GM12878 (cell line): ENCODE results near the gene NDUFA13. TPM values are rescaled to one million over a fixed set of nuclear protein-coding genes. Genes with fewer than 3 reads are reported as not detected.

Experiments
- ATAC-seq: fragments of 200-7000 bp; cut with Tn5 transposase; 3 replicates; pipeline ENCODE4 v1.9.1; 2020; ENCODE audit warnings: mild to moderate bottlenecking, moderate library complexity
- BruUV-seq: library from RNA; stranded (reverse); fragments of 400-500 nt; replicated peaks from 2 replicates; lab custom pipeline; 2021; lab: Mats Ljungman, UMichigan
- CTCF ChIA-PET: fragments of 300-600 bp; sonication (Branson Sonifier 250); formaldehyde crosslinking; extraction: SDS; loops from one replicate; lab custom pipeline; 2021; ENCODE audit warnings: inconsistent platforms; lab: Yijun Ruan, JAX
- POLR2A ChIA-PET: fragments of 350-600 bp; formaldehyde crosslinking; extraction: SDS; loops from one replicate; lab custom pipeline; 2021; ENCODE audit warnings: inconsistent platforms; lab: Charles Lee
- RAD21 ChIA-PET: fragments of 300-600 bp; sonication (Branson Sonifier 250); formaldehyde crosslinking; loops from one replicate; lab custom pipeline; 2023; ENCODE audit warnings: antibody characterized with exemption; ENCODE audit not compliant: unreplicated experiment; lab: Charles Lee
- SMC1A ChIA-PET: fragments of 300-600 bp; sonication (Branson Sonifier 250); formaldehyde crosslinking; loops from one replicate; lab custom pipeline; 2023; ENCODE audit not compliant: unreplicated experiment, uncharacterized antibody; lab: Charles Lee
- DNase-seq: peaks from one replicate; pipeline ENCODE4 v3.0.0-alpha.2; 2011; ENCODE audit warnings: low read depth, low spot score
- FAIRE-seq: peaks from 3 replicates; lab custom pipeline; 2011; peaks lifted over from hg19 to GRCh38; lab: Jason Lieb, UNC
- H2AFZ ChIP-seq: 2 replicates; pipeline ENCODE4 v1.6.0; 2011; ENCODE audit warnings: low read depth, low read length, control low read depth; ENCODE audit not compliant: control insufficient read depth
- H3K27ac ChIP-seq: 2 replicates; pipeline ENCODE4 v1.5.1; 2011; ENCODE audit warnings: control low read depth; ENCODE audit not compliant: control insufficient read depth, insufficient read depth
- H3K27me3 ChIP-seq, 2 experiments: replicated peaks in 1 of 2; 2 replicates each; pipeline versions ENCODE4 v1.6.0 to v1.6.1; 2011; ENCODE audit warnings: low read length in 1 of 2; ENCODE audit not compliant: control insufficient read depth in 2 of 2, insufficient read depth in 2 of 2
- H3K36me3 ChIP-seq, 2 experiments: 2 replicates each; pipeline ENCODE4 v1.5.1; 2011; ENCODE audit warnings: low read length in 1 of 2; ENCODE audit not compliant: control insufficient read depth in 2 of 2, insufficient read depth in 2 of 2
- H3K4me1 ChIP-seq: 2 replicates; pipeline ENCODE4 v1.6.1; 2011; ENCODE audit warnings: mild to moderate bottlenecking, low read length, moderate library complexity, mixed read lengths; ENCODE audit not compliant: control insufficient read depth, insufficient read depth
- H3K4me2 ChIP-seq: 2 replicates; pipeline ENCODE4 v1.6.0; 2011; ENCODE audit warnings: control low read depth; ENCODE audit not compliant: control insufficient read depth, insufficient read depth
- H3K4me3 ChIP-seq: fragments of 200-600 bp; sonication (generic); 2 replicates; pipeline ENCODE4 v1.5.1; 2016
- H3K79me2 ChIP-seq: 2 replicates; pipeline ENCODE4 v1.6.0; 2011; ENCODE audit warnings: low read length; ENCODE audit not compliant: control insufficient read depth, insufficient read depth
- H3K9ac ChIP-seq: 2 replicates; pipeline ENCODE4 v1.8.0; 2011; ENCODE audit warnings: low read length, control low read depth, mixed read lengths; ENCODE audit not compliant: control insufficient read depth, insufficient read depth
- H3K9me3 ChIP-seq: replicated peaks from 3 replicates; pipeline ENCODE4 v1.5.1; 2011; ENCODE audit warnings: mild to moderate bottlenecking, low read length; ENCODE audit not compliant: control insufficient read depth, insufficient read depth
- H4K20me1 ChIP-seq: 2 replicates; pipeline ENCODE4 v1.6.0; 2011; ENCODE audit not compliant: control insufficient read depth, insufficient read depth
- HDAC6 ChIP-seq: fragments of 200-600 bp; sonication (generic); IDR thresholded peaks from one replicate; pipeline ENCODE4 v1.8.0; 2017; ENCODE audit warnings: antibody characterized with exemption; ENCODE audit not compliant: unreplicated experiment
- NRF1 ChIP-seq: conservative IDR thresholded peaks from 2 replicates; pipeline ENCODE4 v1.6.1; 2011; ENCODE audit warnings: mild to moderate bottlenecking, low read depth, low read length, improper control_type of control experiment
- WGBS: methylation state at CpG from one replicate; pipeline ENCODE4 v1.1.6; 2016; ENCODE audit warnings: low lambda C conversion rate; ENCODE audit not compliant: insufficient replicate concordance, insufficient coverage; ENCODE audit errors: missing lambda C conversion rate; 5-methylcytosine and 5-hydroxymethylcytosine counted together
- in situ Hi-C: fragments of 300-500 bp; cut with MboI; formaldehyde crosslinking; loops from 9 replicates; pipeline ENCODE4 v1.14.3; 2018; ENCODE audit warnings: mixed read lengths
- intact Hi-C: fragments of 100-400 bp; cut with micrococcal nuclease; formaldehyde crosslinking; loops from one replicate; pipeline ENCODE4 v1.14.2; 2022; ENCODE audit not compliant: unreplicated experiment
- polyA plus RNA-seq, 11 experiments: library from polyadenylated mRNA; depleted of rRNA in 4 of 11; unstranded in 6 of 11; stranded (reverse) in 5 of 11; fragments of >200 nt; fragmentation: Nextera tagmentation in 4 of 11; fragmentation: Illumina TruSeq in 1 of 11; extraction: Ambion mirVana in 4 of 11; extraction: Trizol in 1 of 11; gene quantifications; 1 replicate in 1 of 11; 2 replicates in 10 of 11; pipeline versions ENCODE4 v1.2.1 to v1.2.3, GENCODE V29; 2011 to 2016; ENCODE audit warnings: inconsistent platforms in 2 of 11, missing spikeins in 2 of 11, low read depth in 1 of 11
- total RNA-seq, 4 experiments: library from RNA; depleted of rRNA in 3 of 4; stranded (reverse); fragments of >200 nt in 3 of 4; fragmentation: Illumina TruSeq in 1 of 4; extraction: Trizol in 1 of 4; gene quantifications; 2 replicates each; pipeline versions ENCODE4 v1.2.1 to v1.2.3, GENCODE V29; 2013 to 2021
- TF ChIP-seq, protein P1 (sequence below): fragments of 450-650 bp; IDR thresholded peaks from 2 replicates; pipeline ENCODE4 v1.6.1; 2018; ENCODE audit warnings: mild to moderate bottlenecking, low read depth, moderate library complexity; ENCODE audit not compliant: partially characterized antibody

The NDUFA13 gene
- total and polyA plus RNA-seq, 10 of the 15 experiments (the other 5 are each of a cell fraction or from before 2014, with no cell fraction given): 224 to 586 (median 456) TPM

DNA sequence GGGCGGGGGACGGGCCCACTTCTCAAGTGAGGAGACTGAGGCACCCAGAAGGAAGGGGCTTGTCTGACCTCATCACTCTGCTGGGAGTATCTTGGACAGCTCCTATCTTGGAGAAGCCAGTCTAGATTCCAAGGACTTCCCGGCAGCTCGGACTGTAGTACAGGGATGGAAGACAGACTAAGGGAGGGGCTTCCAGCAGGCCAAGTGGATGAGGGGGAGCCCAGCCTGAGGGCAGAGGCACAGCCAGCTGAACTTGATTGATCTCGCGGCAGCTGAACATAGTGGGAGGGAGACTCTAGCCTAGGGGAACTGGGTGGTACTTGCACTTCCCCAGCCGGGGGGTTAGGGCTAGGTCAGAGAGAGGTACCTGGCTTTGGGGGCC lies 22.8 kb downstream of the NDUFA13 start:
- CTCF ChIA-PET: interaction anchor here (0.7 to 1.7 kb wide), 2 partner anchors 15 to 21 kb away, joined by 3 to 5 read pairs; no protein-coding TSS in a partner anchor
- no peak for TF ChIP-seq HDAC6
- POLR2A ChIA-PET: no interaction called here
- Histone ChIP-seq H3K27ac (no peak overlapping the region), H3K4me2 (no peak overlapping the region), H3K36me3 (no peaks in the 10 kb centered on the region), H3K79me2 (no peaks in the 10 kb centered on the region), H3K4me3 (no peak overlapping the region), H4K20me1 (no peaks in the 10 kb centered on the region), H2AFZ (no peak overlapping the region), H3K27me3 (peaks cover 0 to 3% of the 10 kb centered on the region in 2 experiments; a peak in 1 of 4 replicates), H3K9me3 (no peaks in the 10 kb centered on the region; the same call in 2 of the 3 replicates), H3K9ac (no peak overlapping the region), H3K4me1 (peaks cover 3% of the 10 kb centered on the region)
- intact Hi-C loops (no loop called here), in situ Hi-C loops (loop anchor here (25.0 kb wide), 4 partner anchors 874 to 1499 kb away; partner anchors contain the start of genes ZNF66 and ZNF737)
- no peak for DNase-seq
- RAD21 ChIA-PET: interaction anchor here (0.9 kb wide), 1 partner anchor 9 kb away, joined by 5 read pairs; no protein-coding TSS in a partner anchor
- SMC1A ChIA-PET: no interaction called here
- no TSS peak for BruUV-seq
- no peak for FAIRE-seq
- 42% methylated on average over 7 of the region's 7 CpGs for WGBS
- ATAC-seq: no peak

DNA sequence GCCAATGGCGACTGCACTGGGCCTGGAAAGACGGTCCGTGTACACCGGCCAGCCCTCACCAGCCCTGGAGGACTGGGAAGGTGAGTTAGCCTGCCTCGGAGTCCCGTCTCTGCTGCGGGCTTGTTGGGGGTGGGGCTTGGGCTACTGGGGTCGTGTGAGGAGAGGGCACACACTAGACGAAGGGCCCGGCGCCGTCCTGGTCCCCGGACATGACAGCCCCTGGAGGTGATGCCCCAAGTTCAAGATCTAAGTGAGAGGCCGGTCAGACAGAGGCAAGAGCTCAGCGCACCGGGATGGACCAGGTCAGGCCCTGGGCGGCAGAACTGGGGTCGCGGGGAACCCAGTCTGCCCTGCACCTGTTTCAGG lies 23.7 kb downstream of the NDUFA13 start:
- DNase-seq: no peak
- Histone ChIP-seq H3K4me2 (no peak overlapping the region), H3K9me3 (no peaks in the 10 kb centered on the region; the same call in 2 of the 3 replicates), H2AFZ (no peak overlapping the region), H3K4me1 (peaks cover 3% of the 10 kb centered on the region), H3K9ac (no peak overlapping the region), H3K4me3 (no peak overlapping the region), H3K27me3 (peaks cover 0 to 3% of the 10 kb centered on the region in 2 experiments; a peak in 1 of 4 replicates), H3K27ac (no peak overlapping the region), H4K20me1 (no peaks in the 10 kb centered on the region), H3K79me2 (no peaks in the 10 kb centered on the region), H3K36me3 (no peaks in the 10 kb centered on the region)
- intact Hi-C loops (no loop called here), in situ Hi-C loops (loop anchor here (25.0 kb wide), 4 partner anchors 873 to 1498 kb away; partner anchors contain the start of genes ZNF66 and ZNF737)
- no peak for FAIRE-seq
- RAD21 ChIA-PET: interaction anchor here (0.9 kb wide), 1 partner anchor 9 kb away, joined by 5 read pairs; no protein-coding TSS in a partner anchor
- ATAC-seq: no peak
- TF ChIP-seq, protein P1, sequence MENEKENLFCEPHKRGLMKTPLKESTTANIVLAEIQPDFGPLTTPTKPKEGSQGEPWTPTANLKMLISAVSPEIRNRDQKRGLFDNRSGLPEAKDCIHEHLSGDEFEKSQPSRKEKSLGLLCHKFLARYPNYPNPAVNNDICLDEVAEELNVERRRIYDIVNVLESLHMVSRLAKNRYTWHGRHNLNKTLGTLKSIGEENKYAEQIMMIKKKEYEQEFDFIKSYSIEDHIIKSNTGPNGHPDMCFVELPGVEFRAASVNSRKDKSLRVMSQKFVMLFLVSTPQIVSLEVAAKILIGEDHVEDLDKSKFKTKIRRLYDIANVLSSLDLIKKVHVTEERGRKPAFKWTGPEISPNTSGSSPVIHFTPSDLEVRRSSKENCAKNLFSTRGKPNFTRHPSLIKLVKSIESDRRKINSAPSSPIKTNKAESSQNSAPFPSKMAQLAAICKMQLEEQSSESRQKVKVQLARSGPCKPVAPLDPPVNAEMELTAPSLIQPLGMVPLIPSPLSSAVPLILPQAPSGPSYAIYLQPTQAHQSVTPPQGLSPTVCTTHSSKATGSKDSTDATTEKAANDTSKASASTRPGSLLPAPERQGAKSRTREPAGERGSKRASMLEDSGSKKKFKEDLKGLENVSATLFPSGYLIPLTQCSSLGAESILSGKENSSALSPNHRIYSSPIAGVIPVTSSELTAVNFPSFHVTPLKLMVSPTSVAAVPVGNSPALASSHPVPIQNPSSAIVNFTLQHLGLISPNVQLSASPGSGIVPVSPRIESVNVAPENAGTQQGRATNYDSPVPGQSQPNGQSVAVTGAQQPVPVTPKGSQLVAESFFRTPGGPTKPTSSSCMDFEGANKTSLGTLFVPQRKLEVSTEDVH: no peak
- no peak for TF ChIP-seq NRF1
- no TSS peak for BruUV-seq
- SMC1A ChIA-PET: no interaction called here
- 85% methylated on average over 19 of the region's 19 CpGs for WGBS
- POLR2A ChIA-PET: no interaction called here
- CTCF ChIA-PET: interaction anchor here (0.7 to 1.7 kb wide), 2 partner anchors 14 to 20 kb away, joined by 3 to 5 read pairs; no protein-coding TSS in a partner anchor
